ENCODE results near the gene BABAM2. TPM values are rescaled to one million over a fixed set of nuclear protein-coding genes. Genes with fewer than 3 reads are reported as not detected.

BABAM2 gene
- total RNA-seq, 1 donor from 2014 or later, result 33.9 TPM

- Mint-ChIP-seq H3K27me3 (ENCODE audit: low read depth) (no peaks in the 10 kb centered on the region), H3K4me3 (ENCODE audit: unreplicated experiment) (no peak overlapping the region), H3K36me3 (ENCODE audit: low read depth) (no peaks in the 10 kb centered on the region), H3K27ac (ENCODE audit: unreplicated experiment) (no peak overlapping the region), H3K9me3 (ENCODE audit: low read depth) (no peaks in the 10 kb centered on the region), H3K4me1 (ENCODE audit: low read depth) (peaks cover 35% of the 10 kb centered on the region)
- no peak for TF ChIP-seq CTCF (IDR thresholded peaks at IDR 0.05)
- DNase-seq (ENCODE audit: low spot score), result peak; percentile 84
Measured at GRCh38 chr2:28350196-28350595, 459.7 kb downstream of the BABAM2 start.

GRCh38 chr2:28350791-28351285, 460.3 kb downstream of the BABAM2 start:
- H3K36me3 Mint-ChIP-seq (ENCODE audit: low read depth), result no peaks in the 10 kb centered on the region
- no peaks in the 10 kb centered on the region for H3K27me3 Mint-ChIP-seq (ENCODE audit: low read depth)
- TF ChIP-seq CTCF (IDR thresholded peaks at IDR 0.05), result no peak
- H3K4me1 Mint-ChIP-seq (ENCODE audit: low read depth), result peaks cover 36% of the 10 kb centered on the region
- peak; percentile 62 for DNase-seq (ENCODE audit: low spot score)
- no peak overlapping the region for H3K4me3 Mint-ChIP-seq (ENCODE audit: unreplicated experiment)
- no peak overlapping the region for H3K27ac Mint-ChIP-seq (ENCODE audit: unreplicated experiment)
- no peaks in the 10 kb centered on the region for H3K9me3 Mint-ChIP-seq (ENCODE audit: low read depth)

GRCh38 chr2:28351621-28352020, 461.1 kb downstream of the BABAM2 start:
- Mint-ChIP-seq H3K27me3 (ENCODE audit: low read depth) (no peaks in the 10 kb centered on the region), H3K4me1 (ENCODE audit: low read depth) (peaks cover 39% of the 10 kb centered on the region), H3K9me3 (ENCODE audit: low read depth) (no peaks in the 10 kb centered on the region), H3K36me3 (ENCODE audit: low read depth) (no peaks in the 10 kb centered on the region), H3K27ac (ENCODE audit: unreplicated experiment) (peak overlapping the region; percentile 82), H3K4me3 (ENCODE audit: unreplicated experiment) (no peak overlapping the region)
- no peak for DNase-seq (ENCODE audit: low spot score)
- TF ChIP-seq CTCF (IDR thresholded peaks at IDR 0.05), result no peak

- H3K4me3 Mint-ChIP-seq (ENCODE audit: unreplicated experiment), result no peak overlapping the region
Measured at GRCh38 chr2:28352104-28352503, 461.6 kb downstream of the BABAM2 start.

GRCh38 chr2:28352610-28353195, 462.2 kb downstream of the BABAM2 start:
- peak; percentile 68 for DNase-seq (ENCODE audit: low spot score)
- peak overlapping the region; percentile 82 for H3K27ac Mint-ChIP-seq (ENCODE audit: unreplicated experiment)
- H3K36me3 Mint-ChIP-seq (ENCODE audit: low read depth), result no peaks in the 10 kb centered on the region
- H3K27me3 Mint-ChIP-seq (ENCODE audit: low read depth), result no peaks in the 10 kb centered on the region
- no peak overlapping the region for H3K4me3 Mint-ChIP-seq (ENCODE audit: unreplicated experiment)
- no peak for TF ChIP-seq CTCF (IDR thresholded peaks at IDR 0.05)
- H3K4me1 Mint-ChIP-seq (ENCODE audit: low read depth), result peaks cover 32% of the 10 kb centered on the region
- H3K9me3 Mint-ChIP-seq (ENCODE audit: low read depth), result no peaks in the 10 kb centered on the region

More at GRCh38 chr2:28352104-28352503, 461.6 kb downstream of the BABAM2 start:
- Mint-ChIP-seq H3K9me3 (ENCODE audit: low read depth) (no peaks in the 10 kb centered on the region), H3K27ac (ENCODE audit: unreplicated experiment) (peak overlapping the region; percentile 82), H3K27me3 (ENCODE audit: low read depth) (no peaks in the 10 kb centered on the region), H3K4me1 (ENCODE audit: low read depth) (peaks cover 35% of the 10 kb centered on the region), H3K36me3 (ENCODE audit: low read depth) (no peaks in the 10 kb centered on the region)
- peak; percentile 76 for DNase-seq (ENCODE audit: low spot score)
- TF ChIP-seq CTCF (IDR thresholded peaks at IDR 0.05), result no peak
